Activated T-cell treated with anti-CD3 and anti-CD28 coated beads, Interleukin-2, amount 50 U/mL, for 24 hours (primary cell): Measurements from ENCODE around the gene GASK1A.
"Not testable (repeated sequence)": the region's sequence is repeated elsewhere in the genome, so short reads cannot be mapped to it uniquely, and the experiment has no call there.

ENCODE experiments used
- DNase-seq: peaks from one replicate; pipeline ENCODE4 v3.0.0-alpha.2; 2020
- H3K27ac Mint-ChIP-seq: 2 replicates; pipeline ENCODE4 v1.8.0; 2020; ENCODE audit warnings: mild to moderate bottlenecking, mixed read lengths
- H3K27me3 Mint-ChIP-seq: 2 replicates; pipeline ENCODE4 v1.8.0; 2020; ENCODE audit warnings: mixed read lengths
- H3K36me3 Mint-ChIP-seq: 2 replicates; pipeline ENCODE4 v1.8.0; 2020; ENCODE audit warnings: low read depth, mixed read lengths
- H3K4me1 Mint-ChIP-seq: 2 replicates; pipeline ENCODE4 v1.8.0; 2020; ENCODE audit warnings: low read depth, mixed read lengths
- H3K4me3 Mint-ChIP-seq: 2 replicates; pipeline ENCODE4 v1.8.0; 2020; ENCODE audit warnings: mild to moderate bottlenecking, moderate library complexity, mixed read lengths
- H3K9me3 Mint-ChIP-seq: 2 replicates; pipeline ENCODE4 v1.8.0; 2020; ENCODE audit warnings: mixed read lengths

GASK1A gene

DNA sequence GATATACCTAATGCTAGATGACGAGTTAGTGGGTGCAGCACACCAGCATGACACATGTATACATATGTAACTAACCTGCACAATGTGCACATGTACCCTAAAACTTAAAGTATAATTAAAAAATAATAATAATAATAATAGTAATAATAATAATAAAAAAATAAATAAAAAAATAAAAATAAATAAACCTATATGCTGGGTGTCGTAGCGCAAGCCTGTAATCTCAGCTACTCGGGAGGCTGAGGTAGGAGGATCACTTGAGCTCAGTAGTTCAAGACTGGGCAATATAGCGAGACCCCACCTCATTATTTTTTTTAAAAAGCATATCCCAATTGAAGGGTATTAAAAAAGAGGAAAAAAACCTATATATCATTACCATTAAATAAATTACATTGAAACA, 91.6 kb downstream of the GASK1A start:
- H3K27ac Mint-ChIP-seq, DNase-seq, H3K4me1 Mint-ChIP-seq, H3K36me3 Mint-ChIP-seq, H3K27me3 Mint-ChIP-seq, H3K4me3 Mint-ChIP-seq, H3K9me3 Mint-ChIP-seq: not testable (repeated sequence)

DNA sequence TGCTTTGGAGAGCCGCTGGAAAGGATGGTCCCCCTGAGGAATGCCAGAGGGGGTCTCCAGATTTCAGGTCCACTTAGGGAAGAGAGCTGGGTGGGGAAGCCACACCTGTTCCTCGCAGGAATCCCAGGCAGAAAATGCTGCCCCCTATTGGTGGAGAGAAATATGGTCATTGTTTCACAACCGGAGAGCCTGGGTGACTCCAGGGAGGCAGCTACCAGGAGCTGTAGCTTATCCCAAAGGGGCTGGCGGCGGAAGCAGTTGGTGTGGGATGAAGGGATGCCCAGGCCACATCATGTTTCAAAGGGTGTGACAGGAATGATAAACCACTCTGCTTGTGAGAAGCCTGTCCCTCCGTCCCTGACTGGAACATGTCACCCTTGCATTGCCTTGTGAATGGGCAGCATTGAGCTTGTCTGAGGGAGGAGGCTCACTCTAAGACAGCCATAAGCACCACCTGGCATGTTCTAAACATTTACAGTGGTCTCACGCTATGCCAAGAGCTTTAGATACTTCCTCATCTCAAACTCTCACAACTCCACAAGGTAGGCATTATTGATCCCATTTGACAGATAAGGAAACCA, 92.3 kb downstream of the GASK1A start:
- Mint-ChIP-seq H3K27me3 (no peaks in the 10 kb centered on the region), H3K4me1 (peaks cover 4% of the 10 kb centered on the region), H3K4me3 (no peak overlapping the region), H3K27ac (no peak overlapping the region), H3K9me3 (no peaks in the 10 kb centered on the region), H3K36me3 (no peaks in the 10 kb centered on the region)
- DNase-seq = peak; percentile 40

DNA sequence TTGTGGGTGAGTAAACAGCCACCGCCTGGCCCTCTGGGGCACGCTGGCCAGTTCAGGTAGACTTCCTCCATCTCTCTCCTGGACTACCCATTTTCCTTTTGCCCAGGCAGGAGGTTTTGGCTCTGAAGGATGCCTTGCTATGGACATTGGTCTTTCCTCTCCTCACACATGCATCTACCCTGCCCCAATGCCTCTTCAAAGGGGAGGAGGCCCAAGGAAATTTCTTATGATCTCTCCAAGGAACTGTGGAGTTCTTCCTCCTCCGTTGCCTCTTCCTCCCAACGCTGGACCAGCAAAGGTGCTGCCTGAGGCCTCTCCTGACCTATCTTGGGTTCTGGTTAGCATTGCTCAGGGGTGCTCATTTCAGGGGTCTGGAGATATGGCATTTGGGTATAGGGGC, 93.2 kb downstream of the GASK1A start:
- H3K9me3 Mint-ChIP-seq = no peaks in the 10 kb centered on the region
- peaks cover 4% of the 10 kb centered on the region for H3K4me1 Mint-ChIP-seq
- peaks cover 5% of the 10 kb centered on the region for H3K36me3 Mint-ChIP-seq
- no peaks in the 10 kb centered on the region for H3K27me3 Mint-ChIP-seq
- no peak for DNase-seq
- no peak overlapping the region for H3K27ac Mint-ChIP-seq
- no peak overlapping the region for H3K4me3 Mint-ChIP-seq

DNA sequence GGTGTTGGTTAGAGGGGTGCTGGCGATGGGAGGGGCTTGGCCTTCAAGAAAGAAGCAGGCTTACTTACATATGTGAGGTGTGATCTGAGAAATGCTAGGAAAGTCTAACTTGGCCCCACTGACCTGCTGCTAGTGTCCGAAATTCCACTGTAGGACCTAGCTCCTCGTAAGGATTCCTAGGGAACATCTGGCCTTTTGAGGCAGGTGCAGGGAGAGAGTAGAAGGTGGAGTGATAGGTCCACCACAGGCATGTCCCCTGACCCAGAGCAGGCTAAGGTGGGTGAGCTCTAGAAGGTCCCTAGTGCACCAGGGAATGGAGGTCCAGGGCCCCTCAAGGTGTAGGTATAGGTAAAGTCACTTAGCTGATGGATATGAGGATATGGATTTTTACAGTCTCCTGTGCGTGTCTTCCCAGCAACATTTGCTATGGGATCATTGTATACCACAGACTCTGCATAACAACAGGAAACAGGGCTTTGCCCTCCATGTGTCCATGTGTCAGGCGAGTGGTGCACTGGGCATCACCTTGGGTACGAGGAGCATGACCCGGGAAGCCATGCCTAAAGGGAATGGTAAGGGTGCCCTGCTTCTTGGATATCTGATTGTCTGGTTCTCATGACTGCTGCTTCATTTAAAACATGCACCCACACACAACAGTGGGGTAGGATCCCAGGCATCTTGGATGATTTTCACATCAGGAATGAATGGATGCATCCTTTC, 94.2 kb downstream of the GASK1A start:
- Mint-ChIP-seq H3K36me3 (peaks cover 14% of the 10 kb centered on the region), H3K4me1 (peaks cover 4% of the 10 kb centered on the region), H3K27me3 (no peaks in the 10 kb centered on the region), H3K27ac (no peak overlapping the region), H3K4me3 (no peak overlapping the region), H3K9me3 (no peaks in the 10 kb centered on the region)
- DNase-seq = no peak

DNA sequence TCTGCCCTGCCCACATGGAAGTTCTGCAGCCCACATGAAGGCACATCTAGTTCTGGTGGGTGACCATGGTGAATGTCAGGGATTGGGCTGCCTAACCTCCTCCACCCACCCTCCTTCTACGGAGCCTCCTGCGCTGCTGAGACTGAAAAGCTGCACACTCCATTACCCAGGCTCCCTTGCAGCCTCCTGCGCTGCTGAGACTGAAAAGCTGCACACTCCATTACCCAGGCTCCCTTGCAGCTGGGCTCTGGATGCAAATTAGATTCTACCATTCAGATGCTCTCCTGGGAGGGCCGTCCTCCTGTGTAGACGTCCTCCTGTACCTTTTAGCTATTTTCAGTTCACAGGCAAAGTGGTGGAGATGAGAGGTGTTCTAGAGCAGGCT, 94.7 kb downstream of the GASK1A start:
- Mint-ChIP-seq H3K27me3 (no peaks in the 10 kb centered on the region), H3K36me3 (peaks cover 17% of the 10 kb centered on the region), H3K4me3 (no peak overlapping the region), H3K4me1 (peaks cover 4% of the 10 kb centered on the region), H3K9me3 (no peaks in the 10 kb centered on the region), H3K27ac (no peak overlapping the region)
- no peak for DNase-seq

DNA sequence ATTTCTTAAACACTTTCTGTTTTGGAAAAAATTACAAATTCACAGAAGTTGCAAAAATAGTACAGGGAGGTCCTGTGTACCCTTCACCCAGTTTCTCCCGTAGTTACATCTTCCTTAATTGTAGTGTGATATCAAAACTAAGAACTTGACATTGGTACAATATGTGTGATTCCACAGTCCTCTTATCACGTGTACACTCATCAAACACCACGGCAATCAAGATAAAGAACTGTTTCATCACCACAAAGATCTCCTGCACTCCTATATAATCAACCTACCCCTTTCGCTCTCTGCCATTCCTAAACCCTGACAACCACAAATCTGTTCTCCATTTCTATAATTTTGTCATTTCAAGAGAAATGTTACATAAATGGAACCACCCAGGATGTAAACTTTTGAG, 95.4 kb downstream of the GASK1A start:
- Mint-ChIP-seq H3K27me3 (no peaks in the 10 kb centered on the region), H3K9me3 (no peaks in the 10 kb centered on the region), H3K27ac (no peak overlapping the region), H3K36me3 (peaks cover 24% of the 10 kb centered on the region), H3K4me1 (peaks cover 4% of the 10 kb centered on the region), H3K4me3 (no peak overlapping the region)
- no peak for DNase-seq

DNA sequence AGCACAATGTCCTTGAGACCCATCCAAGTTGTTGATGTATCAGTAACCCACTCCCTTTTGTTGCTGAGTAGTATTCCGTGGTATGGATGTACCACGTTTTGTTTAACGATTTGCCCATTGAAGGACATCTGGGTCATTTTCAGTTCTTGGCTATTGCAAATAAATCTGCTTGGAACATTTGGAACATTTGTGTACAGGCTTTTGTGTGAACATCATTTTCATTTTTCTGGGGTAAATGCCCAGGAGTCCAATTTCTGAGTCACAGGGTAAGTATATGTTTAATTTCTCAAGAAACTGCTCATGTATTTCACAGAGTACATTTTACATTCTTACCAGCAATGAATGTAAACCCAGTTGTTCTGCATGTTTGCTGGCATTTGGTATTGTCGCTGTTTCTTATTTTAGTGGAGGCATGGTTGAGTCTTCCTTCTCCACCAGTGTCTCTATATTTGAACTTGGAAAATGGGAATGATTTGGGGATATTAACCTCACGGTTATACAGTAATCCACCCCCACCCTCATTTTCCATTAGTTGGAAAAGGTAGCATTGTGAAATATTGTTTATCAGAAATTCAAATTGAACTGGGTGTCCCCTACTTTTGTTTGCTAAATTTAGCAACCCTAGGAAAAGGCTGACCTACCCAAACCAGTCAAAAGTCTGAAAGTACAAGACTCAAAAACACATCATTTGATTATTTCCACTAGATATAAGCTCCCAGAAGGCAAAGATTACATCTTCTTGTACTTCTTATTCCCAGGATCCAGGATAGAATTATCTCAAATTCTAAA, 96.0 kb downstream of the GASK1A start:
- Mint-ChIP-seq H3K4me1 (peaks cover 4% of the 10 kb centered on the region), H3K27me3 (no peaks in the 10 kb centered on the region), H3K4me3 (no peak overlapping the region), H3K27ac (no peak overlapping the region), H3K9me3 (no peaks in the 10 kb centered on the region), H3K36me3 (peaks cover 30% of the 10 kb centered on the region)
- DNase-seq = no peak

DNA sequence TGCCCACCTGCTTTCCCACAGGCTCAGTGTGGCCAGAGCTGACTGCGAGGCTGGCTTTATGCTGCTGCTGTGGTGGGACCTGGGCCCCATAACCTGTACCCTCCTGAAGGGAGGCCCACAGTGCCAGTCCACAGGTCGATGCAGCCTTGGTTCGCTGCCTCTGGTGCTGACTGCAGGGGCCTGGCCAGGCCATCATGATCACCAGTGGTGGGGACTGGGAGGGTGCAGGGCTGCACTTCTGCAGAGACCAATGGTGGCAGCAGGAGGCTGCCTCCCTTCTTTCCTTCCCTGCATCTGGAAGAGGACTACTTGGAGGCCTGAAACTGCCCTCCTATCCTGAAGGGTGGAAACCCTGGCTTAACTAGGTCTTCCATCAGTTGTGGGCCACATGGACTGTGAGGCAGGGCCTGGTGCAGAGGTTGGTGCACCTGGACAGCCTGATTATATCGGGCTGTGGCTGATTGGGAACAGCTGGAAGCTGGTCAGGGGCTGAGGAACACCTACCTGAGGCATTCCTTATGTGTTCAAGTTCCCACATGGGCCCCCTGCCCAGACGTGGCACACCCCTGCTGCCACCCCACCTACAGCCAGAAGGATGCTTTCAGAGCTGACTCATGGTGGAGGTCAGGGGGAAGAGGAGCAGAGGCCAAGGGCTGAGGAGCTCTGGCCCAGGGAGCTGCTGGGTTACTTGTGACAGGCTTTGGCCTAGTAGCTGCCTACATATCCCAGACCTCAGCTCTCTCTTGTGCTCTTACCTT, 97.0 kb downstream of the GASK1A start:
- H3K27ac Mint-ChIP-seq = no peak overlapping the region
- H3K36me3 Mint-ChIP-seq = peaks cover 40% of the 10 kb centered on the region
- H3K27me3 Mint-ChIP-seq = no peaks in the 10 kb centered on the region
- no peak for DNase-seq
- H3K4me3 Mint-ChIP-seq = no peak overlapping the region
- peaks cover 4% of the 10 kb centered on the region for H3K4me1 Mint-ChIP-seq
- no peaks in the 10 kb centered on the region for H3K9me3 Mint-ChIP-seq

DNA sequence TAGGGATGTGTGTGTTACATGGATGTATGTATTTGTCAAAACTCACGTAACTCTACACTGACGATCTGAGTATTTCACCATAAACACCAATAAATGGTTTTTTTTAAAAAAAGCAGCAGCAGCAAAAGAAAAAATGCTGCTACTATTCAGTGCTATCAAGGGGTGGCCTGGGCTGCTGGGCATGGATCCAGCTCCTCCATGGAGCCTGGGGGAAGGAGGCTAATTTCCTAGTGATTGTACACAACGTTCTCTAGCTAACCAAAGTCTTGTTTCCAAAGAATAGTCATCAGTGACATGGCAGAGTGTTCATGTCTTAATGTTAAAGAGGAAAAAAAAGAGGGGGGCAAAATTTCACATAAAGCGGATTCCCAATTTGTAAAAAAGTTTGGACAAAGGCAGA, 97.7 kb downstream of the GASK1A start:
- Mint-ChIP-seq H3K4me3 (no peak overlapping the region), H3K27me3 (no peaks in the 10 kb centered on the region), H3K27ac (no peak overlapping the region), H3K9me3 (no peaks in the 10 kb centered on the region), H3K4me1 (peaks cover 4% of the 10 kb centered on the region), H3K36me3 (peaks cover 47% of the 10 kb centered on the region)
- DNase-seq = no peak

DNA sequence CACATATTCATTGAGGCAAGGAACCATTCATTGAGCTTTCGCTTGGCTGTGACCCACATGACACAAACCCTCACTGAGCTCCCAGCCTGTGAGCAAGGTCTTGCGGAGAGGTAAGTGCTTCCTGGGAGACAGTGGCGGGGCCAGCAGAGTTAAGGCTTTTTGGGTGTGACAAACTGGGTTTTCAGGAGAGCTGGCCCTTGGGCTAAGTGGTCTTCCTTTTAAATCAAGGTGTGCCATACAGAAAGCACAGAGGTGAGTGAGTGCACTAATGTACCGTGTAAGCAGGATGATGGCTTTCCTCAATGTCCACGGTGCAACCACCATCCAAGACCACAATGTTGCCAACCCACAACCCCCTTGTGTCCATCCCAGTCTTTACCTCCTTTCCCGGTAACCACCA, 98.2 kb downstream of the GASK1A start:
- no peak overlapping the region for H3K27ac Mint-ChIP-seq
- H3K4me3 Mint-ChIP-seq = no peak overlapping the region
- peaks cover 51% of the 10 kb centered on the region for H3K36me3 Mint-ChIP-seq

DNA sequence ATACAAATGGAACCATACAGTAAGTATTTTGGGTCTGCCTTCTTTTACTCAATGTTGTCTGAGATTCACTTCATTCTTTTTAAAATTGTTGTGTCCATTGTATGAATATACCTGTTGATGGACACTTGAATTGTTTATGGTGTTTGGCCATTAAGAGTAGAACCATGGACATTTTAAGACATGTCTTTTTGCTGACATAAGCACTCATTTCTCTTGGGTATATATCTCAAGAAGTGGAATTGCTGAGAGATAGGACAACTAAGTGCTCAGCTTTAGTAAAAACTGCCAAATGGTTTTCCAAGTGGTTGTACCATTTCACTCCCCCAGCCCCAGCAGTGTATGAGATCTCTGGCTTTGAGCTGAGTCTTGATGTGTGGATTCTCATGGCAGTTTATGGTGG, 98.6 kb downstream of the GASK1A start:
- DNase-seq = no peak
- peaks cover 6% of the 10 kb centered on the region for H3K9me3 Mint-ChIP-seq
- H3K27ac Mint-ChIP-seq = no peak overlapping the region
- H3K4me1 Mint-ChIP-seq = peaks cover 4% of the 10 kb centered on the region
- H3K36me3 Mint-ChIP-seq = peaks cover 55% of the 10 kb centered on the region
- no peak overlapping the region for H3K4me3 Mint-ChIP-seq
- no peaks in the 10 kb centered on the region for H3K27me3 Mint-ChIP-seq

More for the DNA sequence above, 98.2 kb downstream of the GASK1A start:
- no peak for DNase-seq
- H3K27me3 Mint-ChIP-seq = no peaks in the 10 kb centered on the region
- peaks cover 4% of the 10 kb centered on the region for H3K4me1 Mint-ChIP-seq
- H3K9me3 Mint-ChIP-seq = peaks cover 2% of the 10 kb centered on the region

DNA sequence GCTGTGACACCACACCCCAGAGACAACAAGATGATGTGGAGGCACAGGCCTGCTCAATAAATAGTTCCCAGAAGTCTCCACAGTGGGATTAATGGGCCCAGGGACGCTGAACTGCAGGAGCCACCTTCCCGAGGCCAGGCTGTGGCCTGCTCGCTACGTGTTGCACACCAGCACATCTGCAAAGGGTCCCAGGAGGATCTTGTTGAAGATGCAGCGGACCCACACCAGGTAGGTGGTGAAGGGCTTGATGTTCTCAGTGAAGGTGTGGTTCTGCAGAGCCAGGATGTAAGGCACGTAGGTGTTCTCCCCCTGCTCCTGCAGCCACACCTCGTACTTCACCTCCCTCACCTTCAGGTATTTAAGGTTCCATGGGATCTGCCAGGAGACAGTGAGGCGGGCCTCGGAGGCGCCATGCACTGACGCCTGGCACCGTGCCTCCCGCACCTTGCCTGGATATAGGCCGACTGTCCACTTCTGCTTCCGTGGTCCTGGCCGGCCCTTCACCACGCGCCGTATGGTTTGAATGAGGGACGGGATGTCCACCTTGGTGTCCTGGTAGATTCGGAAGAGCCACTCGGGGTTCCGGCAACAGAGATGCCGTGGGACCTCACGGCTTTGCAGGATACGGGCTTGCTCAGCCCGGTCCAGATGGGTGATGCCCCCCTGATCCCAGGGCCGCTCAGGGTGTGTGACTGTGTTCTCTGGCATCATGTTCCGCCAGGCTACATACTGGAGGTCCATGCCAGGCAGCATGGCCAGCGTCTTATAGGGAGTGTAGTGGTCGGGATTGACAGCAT, 100.6 kb downstream of the GASK1A start:
- Mint-ChIP-seq H3K27ac (no peak overlapping the region), H3K4me1 (no peaks in the 10 kb centered on the region), H3K9me3 (peaks cover 20% of the 10 kb centered on the region), H3K36me3 (peaks cover 74% of the 10 kb centered on the region), H3K27me3 (no peaks in the 10 kb centered on the region), H3K4me3 (no peak overlapping the region)
- no peak for DNase-seq

DNA sequence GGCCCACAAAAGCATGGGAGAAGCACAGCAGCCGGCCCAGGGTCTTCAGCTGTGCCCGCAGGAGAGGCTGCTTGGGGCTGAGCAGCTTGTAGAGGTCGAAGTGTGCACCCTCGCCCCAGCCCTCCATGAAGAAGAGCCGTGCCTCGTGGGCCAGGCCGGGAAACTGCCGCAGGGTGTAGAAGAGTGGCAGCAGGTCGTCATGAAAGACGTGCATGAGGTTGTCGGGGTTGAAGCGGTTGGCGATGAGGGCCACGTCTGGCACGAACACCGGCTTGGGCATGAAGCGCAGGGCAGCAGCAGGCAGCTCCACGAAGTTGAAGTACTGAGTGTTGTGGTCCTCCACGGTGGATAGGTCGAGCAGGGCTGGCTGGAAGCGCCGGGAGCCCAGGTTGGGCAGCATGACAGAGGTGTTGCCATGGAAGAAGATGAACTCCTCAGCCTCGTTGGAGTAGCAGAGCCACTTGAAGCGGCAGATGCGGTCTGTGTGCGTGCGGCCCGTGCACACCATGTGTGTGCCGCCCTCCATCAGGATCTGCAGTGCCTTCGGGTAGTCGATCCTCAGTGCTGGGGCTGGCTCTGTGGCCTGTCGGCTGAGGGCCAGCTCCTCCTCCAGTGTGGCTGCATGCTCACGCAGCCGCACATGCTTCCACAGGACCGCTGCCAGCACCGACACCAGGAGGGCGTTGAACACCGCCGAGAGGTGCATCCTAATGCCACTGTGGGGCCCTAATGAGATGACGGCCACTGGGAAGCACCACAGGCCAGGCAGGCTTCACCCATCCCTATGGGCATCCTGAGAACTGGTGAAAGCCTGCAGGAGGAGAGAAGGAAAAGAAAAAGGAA, 101.8 kb downstream of the GASK1A start:
- Mint-ChIP-seq H3K27me3 (no peaks in the 10 kb centered on the region), H3K4me1 (no peaks in the 10 kb centered on the region), H3K9me3 (peaks cover 20% of the 10 kb centered on the region), H3K27ac (no peak overlapping the region), H3K4me3 (no peak overlapping the region), H3K36me3 (peaks cover 85% of the 10 kb centered on the region)
- no peak for DNase-seq
